NCI-H146 (cell line): Measurements from ENCODE around the gene SPEM2.
A peak's percentile ranks its signal among the peaks of the same experiment; 100 is the strongest.

Source experiments
- DNase-seq: peaks from one replicate; lab custom pipeline; 2025; lab: John Stamatoyannopoulos, UW

Gene SPEM2

GRCh38 chr17:7403977-7404736 lies 21.3 kb upstream of the SPEM2 start, which contains the start of gene TMEM256:
Gene TMEM256, minus strand, starts transcription at chr17:7404097. Its CDS starts 13 bp downstream, at chr17:7404084.
- peak; percentile 99 for DNase-seq

- peak; percentile 72 for DNase-seq
These were observed 20.6 kb upstream of the SPEM2 start for GRCh38 chr17:7404737-7405349.

- DNase-seq = no peak
These were observed 19.8 kb upstream of the SPEM2 start for GRCh38 chr17:7405350-7406234.

- DNase-seq = peak; percentile 66
These were observed 19.1 kb upstream of the SPEM2 start for GRCh38 chr17:7406235-7406825.

- no peak for DNase-seq
These were observed 18.3 kb upstream of the SPEM2 start for GRCh38 chr17:7407082-7407481.

- DNase-seq = no peak
These were observed 17.7 kb upstream of the SPEM2 start, which contains the start of gene NLGN2 for GRCh38 chr17:7407485-7408251. Gene NLGN2, plus strand, starts transcription at chr17:7407845. Its CDS starts 411 bp downstream, at chr17:7408256.

- no peak for DNase-seq
These were observed 17.1 kb upstream of the SPEM2 start for GRCh38 chr17:7408252-7408727.

- no peak for DNase-seq
These were observed 16.6 kb upstream of the SPEM2 start for GRCh38 chr17:7408863-7409262.

GRCh38 chr17:7409716-7410115 lies 15.7 kb upstream of the SPEM2 start:
- DNase-seq = no peak

GRCh38 chr17:7410634-7411426 lies 14.6 kb upstream of the SPEM2 start:
- DNase-seq = no peak

GRCh38 chr17:7411427-7411750 lies 14.0 kb upstream of the SPEM2 start:
- no peak for DNase-seq

GRCh38 chr17:7413346-7413985 lies 11.9 kb upstream of the SPEM2 start:
- no peak for DNase-seq

- DNase-seq = no peak
These were observed 10.6 kb upstream of the SPEM2 start for GRCh38 chr17:7414837-7415236.

- DNase-seq = no peak
These were observed 9.6 kb upstream of the SPEM2 start for GRCh38 chr17:7415784-7416183.

GRCh38 chr17:7416323-7416722 lies 9.1 kb upstream of the SPEM2 start:
- no peak for DNase-seq

GRCh38 chr17:7417056-7417655 lies 8.3 kb upstream of the SPEM2 start:
- no peak for DNase-seq

- DNase-seq = no peak
These were observed 6.8 kb upstream of the SPEM2 start for GRCh38 chr17:7418472-7419152.

GRCh38 chr17:7419819-7420610 lies 5.4 kb upstream of the SPEM2 start, which contains the start of gene SPEM1:
Gene SPEM1, plus strand, starts transcription at chr17:7420324. Its CDS starts 61 bp downstream, at chr17:7420385.
- no peak for DNase-seq
